HG02970 (cell line): ENCODE results near the gene PARD3B.

Experiments
- ATAC-seq: cut with Tn5 transposase; IDR thresholded peaks from one replicate; pipeline ENCODE4 v1.9.1; 2021; ENCODE audit warnings: mild to moderate bottlenecking, moderate library complexity, moderate number of reproducible peaks; ENCODE audit not compliant: unreplicated experiment, low FRiP score

PARD3B gene, protein sequence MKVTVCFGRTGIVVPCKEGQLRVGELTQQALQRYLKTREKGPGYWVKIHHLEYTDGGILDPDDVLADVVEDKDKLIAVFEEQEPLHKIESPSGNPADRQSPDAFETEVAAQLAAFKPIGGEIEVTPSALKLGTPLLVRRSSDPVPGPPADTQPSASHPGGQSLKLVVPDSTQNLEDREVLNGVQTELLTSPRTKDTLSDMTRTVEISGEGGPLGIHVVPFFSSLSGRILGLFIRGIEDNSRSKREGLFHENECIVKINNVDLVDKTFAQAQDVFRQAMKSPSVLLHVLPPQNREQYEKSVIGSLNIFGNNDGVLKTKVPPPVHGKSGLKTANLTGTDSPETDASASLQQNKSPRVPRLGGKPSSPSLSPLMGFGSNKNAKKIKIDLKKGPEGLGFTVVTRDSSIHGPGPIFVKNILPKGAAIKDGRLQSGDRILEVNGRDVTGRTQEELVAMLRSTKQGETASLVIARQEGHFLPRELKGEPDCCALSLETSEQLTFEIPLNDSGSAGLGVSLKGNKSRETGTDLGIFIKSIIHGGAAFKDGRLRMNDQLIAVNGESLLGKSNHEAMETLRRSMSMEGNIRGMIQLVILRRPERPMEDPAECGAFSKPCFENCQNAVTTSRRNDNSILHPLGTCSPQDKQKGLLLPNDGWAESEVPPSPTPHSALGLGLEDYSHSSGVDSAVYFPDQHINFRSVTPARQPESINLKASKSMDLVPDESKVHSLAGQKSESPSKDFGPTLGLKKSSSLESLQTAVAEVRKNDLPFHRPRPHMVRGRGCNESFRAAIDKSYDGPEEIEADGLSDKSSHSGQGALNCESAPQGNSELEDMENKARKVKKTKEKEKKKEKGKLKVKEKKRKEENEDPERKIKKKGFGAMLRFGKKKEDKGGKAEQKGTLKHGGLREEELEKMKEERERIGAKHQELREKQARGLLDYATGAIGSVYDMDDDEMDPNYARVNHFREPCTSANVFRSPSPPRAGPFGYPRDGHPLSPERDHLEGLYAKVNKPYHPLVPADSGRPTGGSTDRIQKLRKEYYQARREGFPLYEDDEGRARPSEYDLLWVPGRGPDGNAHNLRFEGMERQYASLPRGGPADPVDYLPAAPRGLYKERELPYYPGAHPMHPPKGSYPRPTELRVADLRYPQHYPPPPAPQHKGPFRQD (N-terminal part only)

DNA sequence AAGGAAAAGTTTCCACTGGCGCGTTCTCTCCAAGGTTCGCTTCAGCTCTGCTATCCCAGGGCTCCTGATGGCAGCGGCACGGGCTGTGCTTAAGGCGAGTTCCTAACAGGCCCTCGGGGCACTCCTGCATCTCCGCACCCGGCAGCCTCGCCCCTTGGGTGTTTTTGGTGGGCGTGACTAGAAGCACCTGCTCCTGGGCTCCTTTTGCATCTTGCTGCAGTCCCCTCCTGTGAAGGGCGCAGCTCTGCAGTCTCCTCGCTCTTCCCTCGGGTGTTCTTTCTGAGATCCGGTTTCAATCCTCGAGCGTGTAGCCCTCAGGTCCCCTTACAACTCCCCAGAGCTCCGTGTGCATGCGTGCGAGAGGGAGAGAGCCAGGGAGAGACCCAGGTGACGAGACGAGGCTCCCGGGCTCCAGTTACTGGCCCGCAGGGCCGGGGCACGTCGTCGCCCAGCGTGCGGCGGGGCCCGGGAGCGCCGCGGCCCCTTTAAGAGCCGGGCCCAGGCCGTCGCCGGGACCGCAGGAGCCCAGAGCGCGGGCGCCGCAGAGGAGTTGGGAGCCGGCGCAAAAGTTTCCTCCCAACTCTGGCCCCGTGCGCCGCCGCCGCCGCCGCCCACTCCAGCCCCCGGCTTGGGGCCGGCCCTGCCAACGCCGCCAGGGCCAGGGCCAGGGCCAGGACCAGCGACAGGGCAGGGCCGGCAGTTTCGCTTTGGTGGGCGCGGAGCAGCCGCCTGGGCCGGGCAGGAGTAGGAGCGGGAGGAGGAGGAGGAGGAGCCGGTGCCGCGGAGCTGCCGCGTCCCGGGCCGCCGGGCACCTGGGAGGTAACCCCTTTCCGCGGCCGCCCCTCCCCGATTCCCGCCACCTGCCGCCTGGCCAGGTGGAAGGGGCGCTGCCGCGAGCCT is at the start of gene PARD3B:
PARD3B (plus strand) TSS at position 515 of the 900 bp plus-strand sequence. CDS start 525 bp downstream, outside the sequence.
- ATAC-seq = peak; percentile 59

DNA sequence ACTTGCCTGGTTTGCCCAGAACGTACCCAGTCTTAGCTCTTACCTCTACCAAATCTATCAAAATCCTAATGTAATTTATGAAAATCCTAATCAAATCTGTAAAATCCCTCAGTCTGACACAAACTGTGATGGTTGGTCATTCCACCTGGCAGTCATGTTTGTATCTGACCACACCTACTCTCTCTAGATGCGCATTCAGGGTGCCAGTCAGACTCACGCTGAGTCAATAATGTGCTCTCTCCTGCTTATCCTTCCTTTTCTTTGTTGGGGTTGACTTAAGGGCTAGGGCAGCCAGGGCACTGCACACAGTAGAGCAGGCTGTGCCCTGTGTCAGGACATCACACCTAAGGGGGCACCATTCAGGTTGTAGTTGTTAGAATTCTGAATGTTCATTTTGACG is 48.5 kb upstream of the PARD3B start:
- ATAC-seq = no peak

DNA sequence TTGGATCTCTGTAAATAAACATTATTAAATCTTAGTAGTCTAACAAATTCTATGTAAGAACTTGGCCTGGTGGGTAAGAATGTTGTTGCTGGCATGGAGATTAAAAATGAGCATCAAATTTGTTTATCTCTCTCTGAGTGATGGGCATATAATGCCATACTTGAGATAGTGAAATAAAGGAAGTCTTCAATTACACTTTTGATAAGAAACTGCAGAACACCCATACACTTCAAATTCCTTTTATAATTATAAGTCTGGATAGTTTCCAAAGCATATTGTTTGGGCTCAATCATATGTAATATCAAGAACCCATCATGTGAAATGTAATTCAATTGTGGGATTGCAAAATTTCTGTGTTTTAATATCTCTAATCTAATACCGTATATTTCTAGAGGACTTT is 47.4 kb upstream of the PARD3B start:
- no peak for ATAC-seq

GRCh38 chr2:204498291-204498690 is 47.0 kb upstream of the PARD3B start:
- no peak for ATAC-seq

DNA sequence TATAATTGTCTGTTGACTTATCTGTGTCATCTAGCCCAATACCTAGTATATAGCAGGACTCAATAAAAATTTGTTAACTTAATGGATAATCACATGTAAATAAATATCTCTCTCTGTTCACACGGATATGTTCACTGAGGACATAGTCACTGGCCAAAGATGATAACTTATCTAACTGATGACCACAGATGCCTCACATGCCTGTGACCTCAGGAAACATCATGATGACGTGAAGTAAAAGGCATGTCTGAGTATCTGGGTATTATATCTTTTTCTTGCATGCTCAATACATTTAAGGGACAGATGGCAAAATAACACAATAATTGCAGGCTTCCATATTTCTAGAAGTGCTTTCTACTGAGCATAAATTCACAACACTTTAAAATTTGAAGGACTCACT is 41.4 kb upstream of the PARD3B start:
- ATAC-seq = no peak

GRCh38 chr2:204504594-204504993 is 40.7 kb upstream of the PARD3B start:
- ATAC-seq = no peak

DNA sequence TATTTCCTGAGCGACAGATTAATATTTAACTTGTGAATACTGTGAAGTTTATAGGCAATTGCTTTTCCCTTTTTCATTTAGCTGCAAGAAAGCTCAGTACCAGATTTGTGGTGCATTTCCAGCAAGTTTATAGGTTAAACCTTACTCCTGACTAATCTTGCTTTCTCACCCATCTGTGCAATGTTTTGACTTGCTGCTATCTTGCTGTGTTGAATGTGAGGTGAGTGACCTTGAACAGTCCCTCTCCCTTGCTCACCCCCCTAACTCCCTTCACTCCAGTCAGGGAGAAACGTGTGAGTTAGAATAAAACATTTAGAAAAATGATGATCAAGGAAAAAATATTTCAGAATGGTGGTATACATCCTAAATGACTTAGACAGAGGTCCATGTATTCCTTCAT is 39.8 kb upstream of the PARD3B start:
- ATAC-seq = no peak

DNA sequence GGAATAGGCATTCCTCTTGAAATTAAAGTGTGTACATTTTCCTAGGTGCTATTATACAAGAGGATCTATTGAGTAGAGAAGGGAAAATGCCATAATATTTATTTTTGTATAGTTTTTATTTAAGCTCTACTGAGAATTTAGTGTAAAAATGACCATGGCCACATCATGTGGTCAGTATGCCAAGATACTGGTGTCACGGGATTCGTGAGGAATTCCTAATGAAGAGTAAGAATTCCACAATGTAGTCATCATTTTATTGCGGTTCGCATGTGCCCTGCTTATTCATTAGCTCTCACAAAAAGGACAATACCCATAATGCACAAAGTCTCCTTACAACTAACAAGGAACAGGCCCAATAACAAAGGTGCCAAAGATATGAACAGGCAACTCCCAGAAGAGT is 39.3 kb upstream of the PARD3B start:
- ATAC-seq = no peak

GRCh38 chr2:204507636-204508035 is 37.6 kb upstream of the PARD3B start:
- no peak for ATAC-seq

GRCh38 chr2:204510709-204511420 is 34.4 kb upstream of the PARD3B start:
- no peak for ATAC-seq

- ATAC-seq = no peak
Observed at GRCh38 chr2:204514439-204514838, 30.8 kb upstream of the PARD3B start.

- no peak for ATAC-seq
Observed at GRCh38 chr2:204515416-204515815, 29.9 kb upstream of the PARD3B start.

DNA sequence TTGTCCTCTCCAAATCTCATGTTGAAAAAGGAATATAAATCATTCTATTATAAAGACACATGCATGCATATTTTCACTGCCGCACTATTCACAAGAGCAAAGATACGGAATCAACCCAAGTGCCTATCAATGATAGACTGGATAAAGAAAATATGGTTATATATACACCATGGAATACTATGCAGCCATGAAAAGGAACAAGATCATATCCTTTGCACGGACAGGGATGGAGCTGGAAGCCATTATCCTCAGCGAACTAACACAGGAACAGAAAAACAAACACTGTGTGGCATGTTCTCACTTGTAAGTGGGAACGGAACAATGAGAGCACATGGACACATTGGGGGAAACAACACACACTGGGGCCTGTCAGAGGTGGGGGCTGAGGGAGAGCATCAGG is 28.1 kb upstream of the PARD3B start:
- ATAC-seq = no peak

GRCh38 chr2:204529795-204530463 is 15.3 kb upstream of the PARD3B start:
- ATAC-seq = no peak

DNA sequence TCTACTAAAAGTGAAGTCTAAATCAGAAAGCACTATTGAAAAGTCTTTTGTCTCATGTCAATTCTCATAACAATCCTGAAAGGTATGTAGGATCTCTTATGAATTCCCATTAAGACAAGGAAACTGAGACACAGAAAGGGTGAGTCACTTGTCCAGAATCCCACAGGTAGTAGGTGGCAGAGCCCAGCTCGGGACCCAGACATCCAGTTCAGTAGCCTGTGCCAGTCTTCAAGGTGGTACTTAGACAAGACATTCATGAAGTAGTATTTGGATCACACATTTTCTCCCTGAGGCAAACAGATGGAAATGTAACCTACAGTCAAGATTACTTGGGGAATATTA is 14.8 kb upstream of the PARD3B start:
- no peak for ATAC-seq

GRCh38 chr2:204533629-204534370 is 11.5 kb upstream of the PARD3B start:
- ATAC-seq = no peak

- no peak for ATAC-seq
Observed at GRCh38 chr2:204535356-204535755, 9.9 kb upstream of the PARD3B start.

GRCh38 chr2:204535764-204536163 is 9.5 kb upstream of the PARD3B start:
- no peak for ATAC-seq
